Measurements from ENCODE around the gene USP13.
"Not testable (repeated sequence)": the region's sequence is repeated elsewhere in the genome, so short reads cannot be mapped to it uniquely, and the experiment has no call there.

Gene USP13, protein sequence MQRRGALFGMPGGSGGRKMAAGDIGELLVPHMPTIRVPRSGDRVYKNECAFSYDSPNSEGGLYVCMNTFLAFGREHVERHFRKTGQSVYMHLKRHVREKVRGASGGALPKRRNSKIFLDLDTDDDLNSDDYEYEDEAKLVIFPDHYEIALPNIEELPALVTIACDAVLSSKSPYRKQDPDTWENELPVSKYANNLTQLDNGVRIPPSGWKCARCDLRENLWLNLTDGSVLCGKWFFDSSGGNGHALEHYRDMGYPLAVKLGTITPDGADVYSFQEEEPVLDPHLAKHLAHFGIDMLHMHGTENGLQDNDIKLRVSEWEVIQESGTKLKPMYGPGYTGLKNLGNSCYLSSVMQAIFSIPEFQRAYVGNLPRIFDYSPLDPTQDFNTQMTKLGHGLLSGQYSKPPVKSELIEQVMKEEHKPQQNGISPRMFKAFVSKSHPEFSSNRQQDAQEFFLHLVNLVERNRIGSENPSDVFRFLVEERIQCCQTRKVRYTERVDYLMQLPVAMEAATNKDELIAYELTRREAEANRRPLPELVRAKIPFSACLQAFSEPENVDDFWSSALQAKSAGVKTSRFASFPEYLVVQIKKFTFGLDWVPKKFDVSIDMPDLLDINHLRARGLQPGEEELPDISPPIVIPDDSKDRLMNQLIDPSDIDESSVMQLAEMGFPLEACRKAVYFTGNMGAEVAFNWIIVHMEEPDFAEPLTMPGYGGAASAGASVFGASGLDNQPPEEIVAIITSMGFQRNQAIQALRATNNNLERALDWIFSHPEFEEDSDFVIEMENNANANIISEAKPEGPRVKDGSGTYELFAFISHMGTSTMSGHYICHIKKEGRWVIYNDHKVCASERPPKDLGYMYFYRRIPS

DNA sequence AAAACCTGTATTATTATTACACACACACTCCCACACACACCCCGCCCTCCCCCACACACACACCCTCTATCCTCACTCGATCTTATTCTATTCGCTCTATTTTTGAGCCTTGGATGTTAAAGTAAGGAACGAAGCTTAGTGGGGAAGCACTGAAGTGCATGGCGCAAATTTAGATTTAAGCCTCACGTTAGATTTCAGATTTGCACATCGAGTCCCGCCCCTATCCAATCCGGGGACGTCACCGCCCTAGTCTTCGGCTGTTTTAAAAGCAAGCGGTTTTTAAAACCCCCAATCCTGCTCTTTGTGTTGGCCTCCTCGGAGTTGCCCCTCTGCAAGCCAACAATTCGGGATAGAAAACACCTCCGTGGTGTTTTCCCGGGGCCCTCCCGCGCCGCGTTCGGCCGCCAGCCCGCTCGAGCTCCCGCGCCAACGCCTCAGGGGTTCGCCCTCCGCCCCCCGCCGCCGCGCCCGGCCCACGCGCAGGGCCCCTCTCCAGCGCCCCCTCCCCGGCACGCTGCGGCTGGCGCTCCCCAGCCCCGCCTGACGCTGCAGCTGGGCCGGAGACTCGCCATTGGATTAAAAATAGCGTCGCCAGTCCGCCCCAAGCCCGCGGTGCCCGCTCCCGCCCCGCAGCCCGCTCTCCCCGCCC, at the start of gene USP13:
USP13 (plus strand) TSS at position 594 of the 649 bp plus-strand sequence. CDS start 186 bp downstream, outside the sequence.
- DNase-seq: peak; percentile 94

GRCh38 chr3:179603321-179603720, 49.5 kb upstream of the USP13 start:
- no peak for DNase-seq

DNA sequence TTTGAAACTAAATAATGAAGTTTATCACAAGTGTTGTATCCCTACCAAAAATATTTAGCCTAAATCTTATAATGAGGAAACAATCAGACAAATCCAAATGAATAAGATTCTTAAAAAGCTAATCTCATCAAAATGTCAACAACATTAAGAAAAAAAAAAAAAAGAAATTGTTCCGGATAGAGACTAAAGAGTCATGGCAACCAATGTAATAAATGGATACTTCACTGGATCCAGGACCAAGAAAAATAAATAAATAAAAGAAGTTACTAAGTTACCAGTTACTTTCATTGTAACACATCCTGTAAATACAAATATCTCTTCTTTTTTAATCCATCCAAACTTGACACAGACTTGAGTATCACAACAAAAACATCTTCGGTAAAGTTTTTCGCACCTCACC, 49.0 kb upstream of the USP13 start:
- DNase-seq: no peak

GRCh38 chr3:179604321-179605078, 48.3 kb upstream of the USP13 start, which contains the start of the genes MRPL47 and NDUFB5:
Gene MRPL47 (minus strand): TSS chr3:179604638. CDS start chr3:179604624, 14 bp downstream.
Gene NDUFB5 (plus strand): TSS chr3:179604794. CDS start chr3:179604816, 22 bp downstream.
- peak; percentile 99 for DNase-seq

DNA sequence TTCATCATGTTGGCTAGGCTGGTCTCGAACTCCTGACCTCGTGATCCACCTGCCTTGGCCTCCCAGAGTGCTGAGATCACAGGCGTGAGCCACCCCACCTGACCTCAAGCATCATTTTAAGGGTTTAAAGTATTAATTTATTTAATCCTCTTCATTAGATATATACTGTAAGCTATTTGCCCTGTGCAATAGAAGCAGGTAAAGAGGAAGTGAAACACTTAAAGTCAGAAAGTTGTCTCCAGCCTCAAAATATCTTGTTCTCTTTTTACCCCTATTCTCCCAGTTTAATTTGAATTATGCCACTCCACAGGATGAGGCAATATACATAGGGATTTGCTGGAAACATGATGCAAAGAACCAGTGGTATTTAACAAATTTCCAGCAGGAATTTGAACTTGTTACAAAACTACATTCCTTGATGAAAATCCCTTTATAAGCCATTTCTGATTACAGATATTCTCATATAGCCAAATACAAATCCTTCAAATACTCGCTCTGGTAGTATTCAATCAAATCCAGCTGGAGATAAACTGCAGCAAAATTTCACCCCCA, 46.2 kb upstream of the USP13 start:
- no peak for DNase-seq

- no peak for DNase-seq
These were observed 43.7 kb upstream of the USP13 start for GRCh38 chr3:179608931-179609720.

GRCh38 chr3:179610066-179610465, 42.8 kb upstream of the USP13 start:
- DNase-seq: no peak

DNA sequence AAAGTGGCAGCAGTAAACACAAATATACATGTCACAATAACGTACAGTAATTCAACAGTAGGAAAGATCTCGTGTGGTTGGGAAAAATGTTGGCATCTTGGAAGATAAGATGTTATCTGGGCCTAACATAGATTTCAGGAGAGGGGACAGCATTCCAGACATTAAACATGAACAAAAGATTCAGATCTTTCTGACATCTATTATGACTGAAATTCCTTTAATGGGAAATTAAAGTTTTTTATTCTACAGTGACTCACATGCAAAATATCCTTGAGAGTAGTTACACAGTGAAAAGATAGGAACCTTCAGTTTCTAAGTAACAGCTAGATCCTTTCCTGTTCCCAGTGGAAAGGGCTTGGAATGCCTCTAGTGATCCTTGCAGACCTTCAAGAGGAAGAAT, 39.0 kb upstream of the USP13 start:
- DNase-seq: no peak

DNA sequence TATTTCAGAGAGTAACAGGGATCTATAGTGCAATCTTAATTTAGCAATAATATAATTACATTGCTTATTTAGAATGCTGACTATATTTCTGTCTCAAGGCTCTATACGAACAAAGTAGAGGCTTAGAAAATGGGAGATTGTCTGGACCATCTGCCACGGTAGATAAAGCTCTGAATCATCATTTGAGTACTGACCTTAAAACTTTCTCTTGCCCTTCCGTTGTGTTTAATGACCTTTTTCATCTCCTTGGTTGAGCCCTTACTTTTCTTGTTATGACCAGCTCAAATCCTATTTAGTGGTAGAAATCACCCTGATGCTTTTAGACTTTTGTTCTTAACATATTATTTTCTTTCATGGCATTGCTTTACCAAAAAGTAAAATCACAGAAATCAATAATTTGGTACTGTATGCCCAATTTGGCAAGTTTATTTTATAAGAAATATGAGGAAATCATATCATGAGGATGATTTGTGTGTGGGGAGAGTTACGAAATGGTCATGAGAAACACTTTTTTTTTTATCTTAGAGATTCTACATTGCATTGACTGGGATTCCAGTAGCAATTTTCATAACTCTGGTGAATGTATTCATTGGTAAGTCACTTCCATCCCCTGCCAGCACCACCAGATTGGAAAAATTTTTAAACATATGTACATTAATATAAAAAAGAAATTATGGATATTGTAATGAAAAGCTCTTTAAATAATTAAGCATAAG, 37.2 kb upstream of the USP13 start:
- DNase-seq: peak; percentile 81

DNA sequence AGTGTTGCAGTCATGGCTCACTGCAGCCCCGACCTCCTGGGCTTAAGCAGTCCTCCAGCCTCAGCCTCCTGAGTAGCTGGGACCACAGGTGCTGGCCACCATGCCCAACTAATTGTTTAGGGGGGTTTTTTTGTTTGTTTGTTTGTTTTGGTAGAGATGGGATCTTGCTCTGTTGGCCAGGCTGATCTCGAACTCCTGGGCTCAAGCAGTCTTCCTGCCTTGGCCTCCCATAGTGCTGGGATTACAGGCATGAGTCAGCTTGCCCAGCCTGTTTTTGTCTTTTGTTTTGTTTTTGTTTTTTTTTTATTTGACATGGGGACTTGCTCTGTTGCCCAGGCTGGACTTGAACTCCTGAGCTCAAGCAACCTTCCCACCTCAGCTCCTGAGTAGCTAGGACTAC, 30.8 kb upstream of the USP13 start:
- no peak for DNase-seq

DNA sequence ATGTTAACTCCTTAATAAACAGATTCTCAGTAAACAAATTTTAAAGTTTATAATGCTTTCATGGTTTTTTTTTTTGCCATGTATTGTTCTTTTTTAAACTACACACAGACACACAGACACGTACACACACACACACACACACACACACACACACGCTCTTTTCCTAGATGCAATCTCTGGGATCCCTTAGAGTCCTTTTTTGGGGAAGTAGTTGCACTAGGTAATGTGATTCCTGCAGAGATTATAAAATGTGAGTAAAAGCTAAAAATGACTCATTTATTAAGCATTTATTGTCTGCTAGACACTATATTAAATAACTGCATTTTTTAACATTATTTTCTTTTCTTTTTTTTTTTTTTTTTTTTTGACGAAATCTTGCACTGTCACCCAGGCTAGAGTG, 28.4 kb upstream of the USP13 start:
- DNase-seq: no peak

- DNase-seq: no peak
These were observed 21.9 kb upstream of the USP13 start for GRCh38 chr3:179630753-179631451.

GRCh38 chr3:179640469-179640868, 12.4 kb upstream of the USP13 start:
- DNase-seq: no peak

GRCh38 chr3:179642871-179643270, 10.0 kb upstream of the USP13 start:
- DNase-seq: no peak

GRCh38 chr3:179643837-179644236, 9.0 kb upstream of the USP13 start:
- DNase-seq: not testable (repeated sequence)

DNA sequence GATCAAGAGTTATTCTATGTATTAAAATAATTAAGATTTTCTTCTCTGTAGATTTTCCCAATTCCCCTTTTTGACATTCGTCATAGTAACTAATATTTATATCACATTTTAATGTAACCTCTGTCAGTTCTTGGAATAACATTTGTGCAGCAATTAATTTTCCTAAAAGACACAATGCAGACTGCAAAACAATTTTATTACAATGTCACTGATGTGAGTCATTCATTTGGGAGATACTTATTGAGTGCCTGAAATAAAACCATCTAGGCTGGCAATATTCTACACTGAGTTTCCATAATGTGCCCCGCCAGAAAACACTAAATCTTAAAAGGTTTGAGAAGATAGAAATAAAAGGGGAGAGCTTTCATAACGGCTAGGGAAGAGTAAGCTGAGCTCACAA, 6.7 kb upstream of the USP13 start:
- DNase-seq: no peak

GRCh38 chr3:179651687-179652446, 973 bp upstream of the USP13 start:
- peak; percentile 30 for DNase-seq

GRCh38 chr3:179653096-179653797, 407 bp downstream of the USP13 start:
- peak; percentile 81 for DNase-seq
